Urinary bladder (tissue), 4 donors: Measurements from ENCODE around the gene ZNF385B. TPM values are rescaled to one million over a fixed set of nuclear protein-coding genes. Genes with fewer than 3 reads are reported as not detected.

ENCODE experiments used
- DNase-seq: peaks from one replicate; pipeline ENCODE4 v3.0.0-alpha.2; 2015; ENCODE audit errors: extremely low spot score
- H3K27ac ChIP-seq: one replicate; pipeline ENCODE4 v1.5.1; 2013; ENCODE audit warnings: low read depth, mild to moderate bottlenecking, moderate library complexity
- H3K36me3 ChIP-seq: one replicate; pipeline ENCODE4 v1.6.1; 2013; ENCODE audit warnings: mild to moderate bottlenecking, moderate library complexity; ENCODE audit not compliant: insufficient read depth
- H3K4me1 ChIP-seq: one replicate; pipeline ENCODE4 v1.6.1; 2013; ENCODE audit warnings: mild to moderate bottlenecking, moderate library complexity; ENCODE audit not compliant: insufficient read depth
- H3K4me3 ChIP-seq: one replicate; pipeline ENCODE4 v1.5.1; 2013; ENCODE audit warnings: low read depth, low read length
- WGBS: extraction: QIAGEN DNeasy Blood & Tissue Kit; methylation state at CpG from one replicate; pipeline ENCODE4 v1.1.7; 2013; 5-methylcytosine and 5-hydroxymethylcytosine counted together
- polyA plus RNA-seq: library from polyadenylated mRNA; stranded (reverse); fragments of 200-250 nt; gene quantifications from one replicate; pipeline ENCODE4 v1.2.3, GENCODE V29; 2013
- total RNA-seq: library from RNA; depleted of rRNA; stranded (reverse); fragments of >200 nt; gene quantifications from one replicate; pipeline ENCODE4 v1.2.3, GENCODE V29; 2014
- donor health status: healthy with polysubstance abuse.
- donor health status: healthy.

ZNF385B gene
- total and polyA plus RNA-seq, 2 donors, result 0.47 to 2.5 TPM

GRCh38 chr2:179876266-179876665, 14.9 kb upstream of the ZNF385B start:
- 69% methylated on average over 1 of the region's 1 CpG for WGBS
- no peaks in the 10 kb centered on the region for H3K4me1 ChIP-seq
- H3K27ac ChIP-seq, result no peak overlapping the region
- no peak for DNase-seq
- no peak overlapping the region for H3K4me3 ChIP-seq
- H3K36me3 ChIP-seq, result no peaks in the 10 kb centered on the region

DNA sequence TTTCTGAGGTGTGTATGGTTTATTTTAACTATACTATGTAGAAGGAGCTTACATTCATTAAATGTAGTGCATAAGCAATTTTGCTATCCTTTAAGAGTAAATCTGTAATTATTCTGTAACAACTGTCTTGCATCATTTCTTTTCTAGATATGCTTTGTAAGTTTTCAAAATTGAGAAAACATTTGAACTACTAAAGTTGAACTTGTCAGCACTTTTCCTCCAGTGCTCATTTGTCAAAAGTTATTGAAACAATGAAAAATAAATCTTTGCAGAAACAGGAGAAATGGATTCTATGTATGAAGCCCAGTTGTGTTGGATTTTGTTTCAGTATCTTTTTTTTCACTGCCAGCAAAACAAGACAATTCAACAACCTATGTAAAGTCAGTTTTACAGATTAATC, 14.5 kb upstream of the ZNF385B start:
- H3K36me3 ChIP-seq, result no peaks in the 10 kb centered on the region
- no peak for DNase-seq
- H3K4me3 ChIP-seq, result no peak overlapping the region
- no peak overlapping the region for H3K27ac ChIP-seq
- no peaks in the 10 kb centered on the region for H3K4me1 ChIP-seq

DNA sequence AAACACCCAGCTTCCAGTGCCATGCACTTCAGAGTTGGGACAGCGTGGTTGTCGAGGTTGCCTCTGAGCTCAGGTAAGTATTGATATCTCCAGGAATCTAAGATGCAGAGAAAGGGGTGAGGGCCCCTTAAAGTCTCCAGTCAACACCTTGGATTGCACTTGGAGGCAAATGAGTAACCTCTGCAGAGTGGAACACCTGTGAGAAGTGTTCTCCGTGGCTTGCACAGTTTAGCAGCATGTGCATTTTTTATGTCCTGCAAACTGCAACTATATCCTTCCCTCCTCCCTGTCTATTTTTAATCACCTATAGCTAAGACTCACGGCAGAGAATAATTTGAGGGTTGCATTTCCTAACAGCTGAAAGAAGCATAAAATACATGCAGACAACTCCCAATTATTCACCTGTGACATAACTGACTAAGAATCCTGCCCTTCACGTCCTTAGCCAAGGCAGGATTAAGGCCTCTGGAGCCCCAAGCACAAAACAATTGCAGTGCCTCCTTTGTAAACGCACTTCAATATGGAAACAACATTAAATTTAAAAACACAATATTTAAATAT, 1.6 kb upstream of the ZNF385B start:
- 80% methylated on average over 6 of the region's 6 CpGs for WGBS
- no peak for DNase-seq
- Histone ChIP-seq H3K36me3 (no peaks in the 10 kb centered on the region), H3K27ac (no peak overlapping the region), H3K4me1 (no peaks in the 10 kb centered on the region), H3K4me3 (no peak overlapping the region)

DNA sequence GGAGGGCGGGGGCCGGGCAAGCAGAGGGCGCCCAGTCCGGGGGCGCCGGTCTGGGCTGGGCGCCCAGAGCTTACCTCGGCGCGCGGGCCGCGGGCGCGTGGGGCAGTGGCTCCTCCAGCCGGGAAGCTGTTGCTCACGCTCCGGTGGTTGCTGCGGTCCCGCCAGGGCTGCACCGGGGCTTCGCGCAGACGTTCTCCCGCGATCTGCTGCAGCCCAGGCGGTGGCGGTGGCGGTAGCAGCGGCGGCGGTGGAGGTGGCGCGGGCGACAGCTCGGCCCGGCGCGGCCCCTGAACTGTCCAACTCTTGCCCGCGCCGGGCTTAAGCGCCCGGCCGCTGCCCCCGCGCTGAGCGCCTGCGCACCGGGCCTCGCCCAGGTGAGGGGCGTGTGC, 391 bp downstream of the ZNF385B start:
- WGBS, result under 1% methylated on average over 52 of the region's 52 CpGs
- no peaks in the 10 kb centered on the region for H3K36me3 ChIP-seq
- no peak for DNase-seq
- H3K4me3 ChIP-seq, result peak overlapping the region; percentile 57
- no peak overlapping the region for H3K27ac ChIP-seq
- H3K4me1 ChIP-seq, result no peaks in the 10 kb centered on the region

DNA sequence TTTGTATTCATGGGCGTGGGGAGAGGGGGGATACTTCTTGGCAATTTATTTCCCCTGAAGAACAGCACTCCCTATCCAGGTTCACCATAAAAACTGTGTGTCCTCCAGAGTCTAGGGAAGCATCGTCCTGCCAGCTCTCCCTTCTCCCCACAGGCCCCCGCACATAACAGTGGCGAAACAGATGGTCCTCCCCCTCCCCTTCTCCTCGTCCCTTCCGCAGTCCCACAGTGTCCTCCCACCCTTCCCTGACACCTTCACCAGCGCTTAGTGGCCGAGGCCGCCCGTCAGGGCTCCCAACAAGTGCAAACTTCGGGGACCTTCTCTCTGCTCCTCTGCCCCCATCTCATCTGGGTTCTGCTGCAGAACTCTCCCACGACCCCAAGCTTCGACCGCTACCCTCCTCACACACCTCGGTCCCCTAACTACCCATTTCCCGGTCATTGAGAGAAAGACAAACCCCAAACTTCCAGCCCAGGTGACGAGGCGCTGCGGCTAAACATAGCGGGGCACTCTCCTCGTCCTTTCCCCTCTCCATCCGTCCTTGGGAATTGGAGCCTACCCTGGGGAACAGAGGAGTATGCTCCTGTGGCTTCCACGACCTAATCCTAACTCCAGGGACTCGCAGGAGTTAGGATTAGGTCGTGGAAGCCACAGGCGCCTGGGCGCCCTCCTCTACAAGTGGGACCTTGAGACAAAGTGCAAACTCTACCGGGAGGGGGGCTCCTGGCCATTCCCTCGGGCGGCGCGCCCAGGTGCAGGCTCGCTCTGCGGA, 971 bp downstream of the ZNF385B start:
- H3K4me1 ChIP-seq, result no peaks in the 10 kb centered on the region
- WGBS, result 11% methylated on average over 34 of the region's 34 CpGs
- peak overlapping the region; percentile 57 for H3K4me3 ChIP-seq
- no peak overlapping the region for H3K27ac ChIP-seq
- no peaks in the 10 kb centered on the region for H3K36me3 ChIP-seq
- DNase-seq, result no peak

- H3K4me1 ChIP-seq, result no peaks in the 10 kb centered on the region
- DNase-seq, result no peak
- no peak overlapping the region for H3K4me3 ChIP-seq
- no peaks in the 10 kb centered on the region for H3K36me3 ChIP-seq
- whole genome bisulfite sequencing, result 79% methylated on average over 1 of the region's 1 CpG
- H3K27ac ChIP-seq, result no peak overlapping the region
Observed at GRCh38 chr2:179859523-179859922, 1.9 kb downstream of the ZNF385B start.

DNA sequence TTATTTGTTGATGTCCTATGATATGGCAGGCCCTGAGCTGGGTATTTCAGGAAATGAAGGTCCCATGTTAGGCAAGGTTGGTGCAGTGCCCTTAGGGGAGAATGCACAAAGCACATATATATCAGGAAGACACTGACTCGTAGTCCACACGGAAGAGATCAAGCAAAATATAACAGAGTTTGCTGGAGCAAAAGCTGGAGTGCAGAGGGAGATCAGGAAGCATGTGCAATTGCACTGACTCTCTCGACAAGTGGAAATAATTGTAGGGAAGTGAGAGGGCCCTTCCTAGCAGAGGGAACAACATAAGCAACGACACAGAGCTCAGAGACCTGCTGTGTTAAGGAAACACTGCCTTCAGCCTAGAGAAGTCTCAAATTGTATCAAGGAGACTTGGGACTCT, 4.2 kb downstream of the ZNF385B start:
- 67% methylated on average over 4 of the region's 4 CpGs for WGBS
- H3K27ac ChIP-seq, result no peak overlapping the region
- DNase-seq, result no peak
- H3K36me3 ChIP-seq, result no peaks in the 10 kb centered on the region
- H3K4me1 ChIP-seq, result no peaks in the 10 kb centered on the region
- no peak overlapping the region for H3K4me3 ChIP-seq

- no peak overlapping the region for H3K4me3 ChIP-seq
- DNase-seq, result no peak
- H3K36me3 ChIP-seq, result no peaks in the 10 kb centered on the region
- 59% methylated on average over 5 of the region's 5 CpGs for WGBS
- H3K4me1 ChIP-seq, result no peaks in the 10 kb centered on the region
- no peak overlapping the region for H3K27ac ChIP-seq
Observed at GRCh38 chr2:179856205-179856604, 5.2 kb downstream of the ZNF385B start.

DNA sequence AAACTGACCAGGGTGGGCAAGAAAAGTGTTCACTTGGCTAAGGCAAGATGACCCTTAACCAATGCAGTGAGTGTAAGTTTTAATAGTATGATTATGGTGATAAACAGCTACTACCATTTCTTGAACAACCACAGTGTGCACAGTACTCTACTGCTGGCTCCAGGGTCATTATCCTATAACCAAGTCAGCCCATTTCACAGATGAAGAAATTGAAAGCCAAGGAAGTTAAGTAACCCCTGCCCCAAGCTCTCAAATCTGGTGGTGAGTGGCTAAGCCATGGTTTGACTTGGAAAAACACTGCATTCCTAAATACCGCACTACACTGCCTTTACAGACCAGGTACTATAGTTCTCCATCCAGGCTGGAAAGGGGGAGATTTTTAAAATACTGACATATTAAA, 5.7 kb downstream of the ZNF385B start:
- Histone ChIP-seq H3K36me3 (no peaks in the 10 kb centered on the region), H3K27ac (no peak overlapping the region), H3K4me3 (no peak overlapping the region), H3K4me1 (no peaks in the 10 kb centered on the region)
- DNase-seq, result no peak
- 94% methylated on average over 1 of the region's 1 CpG for whole genome bisulfite sequencing

DNA sequence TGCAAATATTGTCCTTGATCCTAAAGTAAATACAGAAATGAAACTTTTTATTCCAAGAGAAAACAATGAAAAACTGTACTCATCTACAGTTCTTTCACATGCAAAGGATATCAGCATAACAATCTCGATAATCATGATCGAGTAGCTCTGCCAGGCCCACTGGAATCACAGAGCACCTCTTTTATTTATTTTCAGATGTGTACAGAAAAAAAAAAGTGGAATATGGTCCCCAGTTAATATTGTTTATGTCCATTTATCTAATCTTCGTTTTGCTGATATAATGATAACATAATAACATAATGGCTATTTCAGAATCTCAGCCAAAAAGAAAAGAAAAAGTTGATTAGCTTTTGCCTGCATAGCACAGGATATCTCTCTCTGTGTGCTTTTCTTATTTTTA, 6.5 kb downstream of the ZNF385B start:
- Histone ChIP-seq H3K4me1 (no peaks in the 10 kb centered on the region), H3K27ac (no peak overlapping the region), H3K4me3 (no peak overlapping the region), H3K36me3 (no peaks in the 10 kb centered on the region)
- WGBS, result 47% methylated on average over 3 of the region's 3 CpGs
- no peak for DNase-seq

- DNase-seq, result no peak
- no peak overlapping the region for H3K4me3 ChIP-seq
- H3K36me3 ChIP-seq, result no peaks in the 10 kb centered on the region
- no peaks in the 10 kb centered on the region for H3K4me1 ChIP-seq
- no peak overlapping the region for H3K27ac ChIP-seq
Observed at GRCh38 chr2:179853108-179853507, 8.3 kb downstream of the ZNF385B start.

DNA sequence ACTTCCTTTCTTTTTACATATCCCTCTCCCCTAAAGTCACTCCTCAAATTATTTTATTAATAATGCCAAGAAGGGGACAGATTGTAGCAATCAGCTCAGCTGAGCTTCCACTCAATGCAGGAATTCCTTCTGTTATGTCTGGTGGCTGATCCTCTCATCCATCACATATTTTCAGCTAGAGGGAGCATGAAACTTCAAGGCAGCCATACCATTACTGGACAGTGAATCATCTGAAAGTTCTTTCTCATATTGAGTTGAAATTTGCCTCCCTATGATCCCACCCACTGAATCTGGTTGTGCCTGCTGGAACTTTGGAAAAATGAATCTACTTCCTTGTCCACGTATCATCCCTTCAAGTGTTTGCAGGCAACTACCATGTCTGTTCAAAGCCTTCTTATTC, 11.2 kb downstream of the ZNF385B start:
- H3K27ac ChIP-seq, result no peak overlapping the region
- no peak overlapping the region for H3K4me3 ChIP-seq
- H3K4me1 ChIP-seq, result no peaks in the 10 kb centered on the region
- no peaks in the 10 kb centered on the region for H3K36me3 ChIP-seq
- DNase-seq, result no peak
- 77% methylated on average over 1 of the region's 1 CpG for WGBS

GRCh38 chr2:179849719-179850118, 11.7 kb downstream of the ZNF385B start:
- no peak overlapping the region for H3K4me3 ChIP-seq
- H3K4me1 ChIP-seq, result no peaks in the 10 kb centered on the region
- H3K36me3 ChIP-seq, result no peaks in the 10 kb centered on the region
- no peak for DNase-seq
- no peak overlapping the region for H3K27ac ChIP-seq

GRCh38 chr2:179843541-179843940, 17.9 kb downstream of the ZNF385B start:
- no peak for DNase-seq
- no peaks in the 10 kb centered on the region for H3K4me1 ChIP-seq
- H3K27ac ChIP-seq, result no peak overlapping the region
- H3K36me3 ChIP-seq, result no peaks in the 10 kb centered on the region
- H3K4me3 ChIP-seq, result no peak overlapping the region
